NB4 (cell line): ENCODE results near the gene DNAH8.
A peak's percentile ranks its signal among the peaks of the same experiment; 100 is the strongest.

Experiments
- DNase-seq: peaks from one replicate; pipeline ENCODE4 v3.0.0; 2010; ENCODE audit warnings: low read depth
- H3K4me3 ChIP-seq: one replicate; pipeline ENCODE4 v1.5.1; 2011; ENCODE audit warnings: mild to moderate bottlenecking, low read depth, low read length, moderate library complexity
- MYC ChIP-seq: IDR thresholded peaks from 2 replicates; pipeline ENCODE4 v1.6.1; 2011; ENCODE audit warnings: low read depth, low read length
- POLR2A ChIP-seq: IDR thresholded peaks from 2 replicates; pipeline ENCODE4 v1.6.1; 2011; ENCODE audit warnings: mild to moderate bottlenecking; ENCODE audit not compliant: insufficient read length; ENCODE audit errors: extremely low read depth
- TF ChIP-seq, protein P1 (sequence below): IDR thresholded peaks from one replicate; pipeline ENCODE4 v1.5.1; 2012; ENCODE audit warnings: low read depth, low read length
- TF ChIP-seq, protein P2 (sequence below): IDR thresholded peaks from 2 replicates; pipeline ENCODE4 v1.6.1; 2011; ENCODE audit warnings: low read depth, low read length

DNAH8 gene

GRCh38 chr6:38714239-38715015 is 684 bp upstream of the DNAH8 start:
- DNase-seq = no peak
- TF ChIP-seq, protein P1, sequence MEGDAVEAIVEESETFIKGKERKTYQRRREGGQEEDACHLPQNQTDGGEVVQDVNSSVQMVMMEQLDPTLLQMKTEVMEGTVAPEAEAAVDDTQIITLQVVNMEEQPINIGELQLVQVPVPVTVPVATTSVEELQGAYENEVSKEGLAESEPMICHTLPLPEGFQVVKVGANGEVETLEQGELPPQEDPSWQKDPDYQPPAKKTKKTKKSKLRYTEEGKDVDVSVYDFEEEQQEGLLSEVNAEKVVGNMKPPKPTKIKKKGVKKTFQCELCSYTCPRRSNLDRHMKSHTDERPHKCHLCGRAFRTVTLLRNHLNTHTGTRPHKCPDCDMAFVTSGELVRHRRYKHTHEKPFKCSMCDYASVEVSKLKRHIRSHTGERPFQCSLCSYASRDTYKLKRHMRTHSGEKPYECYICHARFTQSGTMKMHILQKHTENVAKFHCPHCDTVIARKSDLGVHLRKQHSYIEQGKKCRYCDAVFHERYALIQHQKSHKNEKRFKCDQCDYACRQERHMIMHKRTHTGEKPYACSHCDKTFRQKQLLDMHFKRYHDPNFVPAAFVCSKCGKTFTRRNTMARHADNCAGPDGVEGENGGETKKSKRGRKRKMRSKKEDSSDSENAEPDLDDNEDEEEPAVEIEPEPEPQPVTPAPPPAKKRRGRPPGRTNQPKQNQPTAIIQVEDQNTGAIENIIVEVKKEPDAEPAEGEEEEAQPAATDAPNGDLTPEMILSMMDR = no peak
- TF ChIP-seq, protein P2, sequence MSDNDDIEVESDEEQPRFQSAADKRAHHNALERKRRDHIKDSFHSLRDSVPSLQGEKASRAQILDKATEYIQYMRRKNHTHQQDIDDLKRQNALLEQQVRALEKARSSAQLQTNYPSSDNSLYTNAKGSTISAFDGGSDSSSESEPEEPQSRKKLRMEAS = no peak
- TF ChIP-seq POLR2A (no peak), MYC (no peak)
- no peak overlapping the region for H3K4me3 ChIP-seq

GRCh38 chr6:38716825-38717224 is 1.7 kb downstream of the DNAH8 start:
- no peak overlapping the region for H3K4me3 ChIP-seq
- TF ChIP-seq, protein P2 = no peak
- DNase-seq = no peak

GRCh38 chr6:38719358-38719757 is 4.2 kb downstream of the DNAH8 start:
- no peak for DNase-seq
- no peak overlapping the region for H3K4me3 ChIP-seq
- TF ChIP-seq, protein P1 = no peak
- TF ChIP-seq, protein P2 = no peak
- no peak for TF ChIP-seq MYC

DNA sequence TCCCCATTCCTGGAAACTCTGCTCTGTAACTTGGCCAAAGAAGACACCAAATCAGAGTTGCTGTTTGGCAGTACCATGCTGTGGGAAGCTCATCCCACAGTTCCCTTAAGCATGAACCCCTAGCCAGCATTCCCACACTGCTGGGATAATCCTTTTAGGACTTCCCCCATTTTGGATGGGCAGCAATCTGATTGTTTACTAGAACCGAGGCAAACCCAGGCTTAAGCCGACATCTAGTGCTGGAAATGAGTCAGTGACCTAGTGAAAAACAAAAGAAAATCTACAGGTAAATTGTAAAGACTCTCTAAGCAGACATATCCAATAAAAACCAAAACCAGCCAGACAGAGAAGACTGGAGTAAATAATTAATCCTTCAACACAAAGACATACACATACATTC is 5.2 kb downstream of the DNAH8 start:
- TF ChIP-seq POLR2A = no peak
- TF ChIP-seq, protein P1 = peak; percentile 4
- DNase-seq = no peak
- no peak overlapping the region for H3K4me3 ChIP-seq

DNA sequence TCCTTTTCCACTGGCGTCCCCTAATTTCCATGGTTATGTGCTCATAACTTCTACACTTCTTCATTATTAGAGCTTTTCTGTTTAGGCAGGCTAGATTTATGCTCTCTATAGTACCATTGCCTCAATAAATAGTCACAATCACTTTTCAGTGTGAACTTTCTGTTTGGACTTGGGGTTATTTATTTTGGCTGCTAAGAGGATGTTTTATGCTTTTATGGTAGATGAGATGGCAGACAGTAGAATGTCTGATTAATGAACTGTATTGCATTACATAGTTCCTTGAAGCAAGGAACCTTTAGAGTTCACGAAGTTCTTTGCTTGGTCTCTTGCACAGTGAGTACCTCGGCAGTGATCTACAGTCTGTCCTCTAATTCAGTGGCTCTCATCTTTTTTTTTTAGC is 6.9 kb downstream of the DNAH8 start:
- no peak overlapping the region for H3K4me3 ChIP-seq
- DNase-seq = no peak
- no peak for TF ChIP-seq MYC
- TF ChIP-seq, protein P2 = no peak

DNA sequence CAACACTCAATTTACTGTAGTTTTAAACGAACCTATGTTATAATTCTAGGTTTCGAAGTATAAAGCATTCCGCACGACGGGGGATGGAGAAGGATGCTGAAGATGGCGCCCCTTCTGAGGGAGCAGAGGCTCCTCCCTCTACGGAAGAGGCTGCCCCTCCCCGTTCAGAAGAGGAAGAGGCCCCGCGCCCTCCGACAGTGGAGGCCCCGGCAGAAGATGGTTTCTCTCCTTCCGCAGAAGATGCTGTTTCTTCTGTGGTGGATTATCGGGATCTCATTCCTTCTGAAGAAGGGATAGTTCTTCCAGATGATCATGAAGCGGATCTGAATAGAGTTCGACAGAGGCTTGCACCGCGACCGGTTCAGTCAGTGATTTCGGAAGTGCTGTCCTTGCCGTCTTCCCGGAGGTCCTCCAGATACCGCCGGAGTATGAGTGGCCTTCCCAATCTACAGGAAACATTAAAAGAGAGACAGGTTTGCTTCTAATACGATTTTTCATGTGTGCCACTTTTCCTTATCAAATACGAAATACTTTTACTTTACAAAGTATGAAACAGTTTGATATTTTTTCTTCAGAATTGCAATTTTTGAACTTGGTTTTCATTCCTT is 7.7 kb downstream of the DNAH8 start:
- H3K4me3 ChIP-seq = no peak overlapping the region
- no peak for DNase-seq
- TF ChIP-seq, protein P2 = no peak
- no peak for TF ChIP-seq MYC
- TF ChIP-seq POLR2A = no peak

GRCh38 chr6:38723783-38724182 is 8.7 kb downstream of the DNAH8 start:
- no peak overlapping the region for H3K4me3 ChIP-seq
- DNase-seq = no peak
- TF ChIP-seq MYC = no peak
- no peak for TF ChIP-seq POLR2A
- TF ChIP-seq, protein P2 = no peak
- TF ChIP-seq, protein P1 = no peak
